ENCODE results near the gene SF3B4.
A peak's percentile ranks its signal among the peaks of the same experiment; 100 is the strongest.

- no peak for TF ChIP-seq CTCF (IDR thresholded peaks at IDR 0.05)
- TF ChIP-seq POLR2A (IDR thresholded peaks at IDR 0.05) = peak in 1 of 2 donors; percentile 4
Observed at GRCh38 chr1:149885339-149886120, 42.1 kb downstream of the SF3B4 start.

Measured in lower leg skin (tissue), 3 donors.